Uterus (tissue), 4 donors: Measurements from ENCODE around the gene RSPO4. TPM values are rescaled to one million over a fixed set of nuclear protein-coding genes. Genes with fewer than 3 reads are reported as not detected.

ENCODE experiments used
- DNase-seq, 2 donors: peaks; one replicate each; pipeline ENCODE4 v3.0.0-alpha.2; 2019 to 2020
- H3K27ac ChIP-seq, 2 donors: fragments of 200-600 bp; sonication (generic); 1 replicate in 1 of 2; 2 replicates in 1 of 2; pipeline ENCODE4 v1.5.1; 2016 to 2018
- H3K27me3 ChIP-seq, 2 donors: fragments of 200-600 bp; sonication (generic); one replicate each; pipeline ENCODE4 v1.5.1; 2018 to 2019; ENCODE audit warnings: control low read depth in 1 of 2
- H3K36me3 ChIP-seq, 2 donors: fragments of 200-600 bp; sonication (generic); one replicate each; pipeline ENCODE4 v1.5.1; 2019; ENCODE audit warnings: control low read depth in 1 of 2
- H3K4me1 ChIP-seq, 2 donors: fragments of 200-600 bp; sonication (generic); one replicate each; pipeline ENCODE4 v1.5.1; 2018 to 2019; ENCODE audit warnings: control low read depth in 1 of 2
- H3K4me3 ChIP-seq, 2 donors: fragments of 200-600 bp; sonication (generic); 1 replicate in 1 of 2; 2 replicates in 1 of 2; pipeline ENCODE4 v1.5.1; 2018 to 2019; ENCODE audit warnings: mild to moderate bottlenecking in 1 of 2
- H3K9me3 ChIP-seq, 2 donors: fragments of 200-600 bp; sonication (generic); one replicate each; pipeline ENCODE4 v1.5.1; 2019; ENCODE audit warnings: control low read depth in 1 of 2
- POLR2A ChIP-seq, 2 donors: fragments of 450-650 bp; IDR thresholded peaks; one replicate each; pipeline ENCODE4 v1.6.1; 2016; ENCODE audit warnings: antibody characterized with exemption in 2 of 2, mild to moderate bottlenecking in 1 of 2, moderate library complexity in 1 of 2
- intact Hi-C: fragments of 100-400 bp; cut with DNase I; formaldehyde crosslinking; loops from one replicate; pipeline ENCODE4 v1.15.1; 2023; ENCODE audit warnings: low total_unique reads
- total RNA-seq, 4 donors: library from RNA; depleted of rRNA in 3 of 4; stranded (reverse); fragments of >200 nt in 3 of 4; gene quantifications; one replicate each; pipeline versions ENCODE4 v1.1.0 to v1.2.4, GENCODE V29; 2014 to 2023
- TF ChIP-seq, protein P1 (sequence below), 4 experiments: fragments of 200-600 bp in 2 of 4; fragments of 450-650 bp in 2 of 4; sonication (generic) in 2 of 4; IDR thresholded peaks; one replicate each; pipeline ENCODE4 v1.5.1; 2016 to 2019; ENCODE audit warnings: antibody characterized with exemption in 4 of 4, mild to moderate bottlenecking in 2 of 4, moderate library complexity in 1 of 4
- donor health status: DM: yes; HTN: yes; CAD: no.

Gene RSPO4
- total RNA-seq, 4 donors from 2014 or later = 0.67 TPM; not detected in 3

DNA sequence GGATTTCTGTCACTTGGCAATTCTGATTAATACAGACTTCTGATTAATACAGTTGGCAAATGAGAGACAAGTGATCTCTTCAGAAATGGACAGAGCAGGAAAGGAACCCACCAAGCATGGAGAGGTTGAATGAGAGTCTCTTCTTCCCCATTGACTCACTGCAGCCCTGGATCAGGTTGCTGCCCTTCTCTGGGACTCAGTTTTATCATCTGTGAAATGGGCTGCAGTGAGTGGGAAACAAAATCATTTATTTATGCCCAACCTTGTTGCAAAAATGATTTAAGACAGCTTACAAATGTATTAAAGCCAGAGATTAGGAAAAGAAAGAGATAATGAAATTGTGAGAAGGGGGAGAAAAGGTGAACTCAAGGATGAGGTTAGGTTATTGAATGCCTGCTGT is 20.8 kb upstream of the RSPO4 start:
- Histone ChIP-seq H3K27me3 (no peaks in the 10 kb centered on the region), H3K9me3 (no peaks in the 10 kb centered on the region), H3K36me3 (no peaks in the 10 kb centered on the region), H3K4me3 (no peak overlapping the region), H3K4me1 (no peaks in the 10 kb centered on the region), H3K27ac (no peak overlapping the region)
- intact Hi-C loops = no loop called here
- no peak for DNase-seq
- TF ChIP-seq, protein P1, sequence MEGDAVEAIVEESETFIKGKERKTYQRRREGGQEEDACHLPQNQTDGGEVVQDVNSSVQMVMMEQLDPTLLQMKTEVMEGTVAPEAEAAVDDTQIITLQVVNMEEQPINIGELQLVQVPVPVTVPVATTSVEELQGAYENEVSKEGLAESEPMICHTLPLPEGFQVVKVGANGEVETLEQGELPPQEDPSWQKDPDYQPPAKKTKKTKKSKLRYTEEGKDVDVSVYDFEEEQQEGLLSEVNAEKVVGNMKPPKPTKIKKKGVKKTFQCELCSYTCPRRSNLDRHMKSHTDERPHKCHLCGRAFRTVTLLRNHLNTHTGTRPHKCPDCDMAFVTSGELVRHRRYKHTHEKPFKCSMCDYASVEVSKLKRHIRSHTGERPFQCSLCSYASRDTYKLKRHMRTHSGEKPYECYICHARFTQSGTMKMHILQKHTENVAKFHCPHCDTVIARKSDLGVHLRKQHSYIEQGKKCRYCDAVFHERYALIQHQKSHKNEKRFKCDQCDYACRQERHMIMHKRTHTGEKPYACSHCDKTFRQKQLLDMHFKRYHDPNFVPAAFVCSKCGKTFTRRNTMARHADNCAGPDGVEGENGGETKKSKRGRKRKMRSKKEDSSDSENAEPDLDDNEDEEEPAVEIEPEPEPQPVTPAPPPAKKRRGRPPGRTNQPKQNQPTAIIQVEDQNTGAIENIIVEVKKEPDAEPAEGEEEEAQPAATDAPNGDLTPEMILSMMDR (IDR thresholded peaks at IDR 0.05) = no peak
- TF ChIP-seq POLR2A (IDR thresholded peaks at IDR 0.05) = no peak

DNA sequence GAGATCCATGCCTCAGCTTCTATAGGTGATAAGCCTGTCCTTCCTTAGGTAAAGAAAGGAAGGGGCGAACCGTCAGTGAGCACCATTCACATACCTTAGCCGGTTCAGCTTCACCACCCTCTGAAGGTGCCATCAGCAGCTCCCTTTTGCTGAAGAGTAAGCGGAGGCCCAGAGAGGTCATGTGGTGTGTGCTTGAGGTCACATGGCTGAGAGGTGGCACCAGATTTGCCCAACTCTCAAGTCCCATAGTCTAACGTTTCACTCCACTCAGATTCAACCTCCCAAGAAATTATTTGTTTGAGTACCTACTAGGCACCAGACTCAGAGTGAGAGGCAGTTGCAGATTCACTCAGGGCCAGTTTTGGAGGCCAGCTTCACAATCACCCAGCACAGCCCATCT is 18.5 kb upstream of the RSPO4 start:
- intact Hi-C loops = no loop called here
- Histone ChIP-seq H3K4me1 (no peaks in the 10 kb centered on the region), H3K4me3 (no peak overlapping the region), H3K36me3 (no peaks in the 10 kb centered on the region), H3K27ac (no peak overlapping the region), H3K27me3 (no peaks in the 10 kb centered on the region), H3K9me3 (no peaks in the 10 kb centered on the region)
- no peak for DNase-seq
- TF ChIP-seq POLR2A (IDR thresholded peaks at IDR 0.05) = no peak
- TF ChIP-seq, protein P1 (IDR thresholded peaks at IDR 0.05) = no peak

DNA sequence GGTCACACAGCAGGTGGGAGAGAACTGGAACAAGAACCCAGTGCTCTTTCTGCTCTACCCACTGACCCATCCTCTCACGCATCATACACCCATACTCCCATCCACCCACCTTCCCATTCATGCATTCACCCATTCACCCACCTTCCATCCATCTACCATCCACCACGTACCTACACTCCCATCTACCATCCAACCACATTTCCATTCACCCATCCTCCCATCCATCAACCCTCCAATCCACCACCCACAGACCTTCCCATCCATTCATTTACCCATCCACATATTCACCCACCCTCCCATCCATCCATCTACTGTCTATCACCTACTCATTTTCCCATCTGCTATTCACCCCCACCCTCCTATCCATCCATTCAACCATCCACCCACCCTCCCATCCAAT is 17.2 kb upstream of the RSPO4 start:
- Histone ChIP-seq H3K27ac (no peak overlapping the region), H3K4me3 (no peak overlapping the region), H3K27me3 (no peaks in the 10 kb centered on the region), H3K9me3 (no peaks in the 10 kb centered on the region), H3K4me1 (no peaks in the 10 kb centered on the region), H3K36me3 (no peaks in the 10 kb centered on the region)
- TF ChIP-seq, protein P1 (IDR thresholded peaks at IDR 0.05) = no peak
- TF ChIP-seq POLR2A (IDR thresholded peaks at IDR 0.05) = no peak
- intact Hi-C loops = no loop called here
- no peak for DNase-seq

DNA sequence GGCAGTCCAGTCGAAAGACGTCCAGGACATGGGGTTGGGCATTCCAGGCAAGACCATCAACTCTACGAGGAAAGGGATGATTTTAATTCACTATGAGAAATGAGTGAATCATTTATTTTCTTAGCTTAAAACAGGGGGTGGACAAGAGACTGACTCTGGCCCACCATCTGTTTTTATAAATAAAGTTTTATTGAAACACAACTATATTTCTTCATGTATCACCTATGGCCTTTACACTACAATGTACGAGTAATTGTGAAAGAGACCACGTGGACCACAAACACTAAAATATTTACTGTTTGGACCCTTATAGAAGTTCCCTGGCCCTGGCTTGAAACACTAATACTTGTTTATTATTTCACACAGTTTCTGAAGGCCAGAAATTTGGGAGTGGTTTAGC is 15.6 kb upstream of the RSPO4 start:
- no peak for DNase-seq
- no peaks in the 10 kb centered on the region for H3K9me3 ChIP-seq
- no peaks in the 10 kb centered on the region for H3K27me3 ChIP-seq
- TF ChIP-seq POLR2A (IDR thresholded peaks at IDR 0.05) = no peak
- TF ChIP-seq, protein P1 (IDR thresholded peaks at IDR 0.05) = no peak
- no peaks in the 10 kb centered on the region for H3K4me1 ChIP-seq
- no peak overlapping the region for H3K27ac ChIP-seq
- no peaks in the 10 kb centered on the region for H3K36me3 ChIP-seq
- H3K4me3 ChIP-seq = no peak overlapping the region
- intact Hi-C loops = no loop called here

DNA sequence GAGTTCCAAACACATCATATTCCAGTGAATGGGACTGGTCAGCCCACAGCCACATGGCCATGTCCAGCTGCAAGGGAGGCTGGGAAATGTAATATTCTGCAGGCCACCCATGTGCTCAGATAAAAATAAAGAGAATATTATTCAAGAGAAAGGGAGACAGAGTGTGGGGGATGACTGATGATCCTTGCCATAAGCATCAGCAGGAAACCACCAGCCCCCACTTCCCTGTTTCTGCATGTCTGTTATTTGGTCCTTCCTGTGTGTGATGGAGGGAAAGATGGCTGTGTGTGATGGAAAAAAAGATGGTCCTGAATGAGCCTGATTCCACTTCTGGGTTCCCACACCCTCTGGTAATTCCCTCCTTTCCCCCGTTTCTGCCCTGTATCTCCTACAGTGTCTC is 13.1 kb upstream of the RSPO4 start:
- no peak overlapping the region for H3K4me3 ChIP-seq
- no peak for TF ChIP-seq POLR2A (IDR thresholded peaks at IDR 0.05)
- TF ChIP-seq, protein P1 (IDR thresholded peaks at IDR 0.05) = no peak
- no peaks in the 10 kb centered on the region for H3K9me3 ChIP-seq
- intact Hi-C loops = no loop called here
- no peak for DNase-seq
- no peaks in the 10 kb centered on the region for H3K4me1 ChIP-seq
- no peaks in the 10 kb centered on the region for H3K27me3 ChIP-seq
- H3K27ac ChIP-seq = no peak overlapping the region
- no peaks in the 10 kb centered on the region for H3K36me3 ChIP-seq
